HG03064 (cell line): ENCODE results near the gene DOCK4.

Source experiments
- ATAC-seq: cut with Tn5 transposase; IDR thresholded peaks from one replicate; pipeline ENCODE4 v1.9.1; 2021; ENCODE audit warnings: low read depth; ENCODE audit not compliant: unreplicated experiment

The DOCK4 gene

GRCh38 chr7:112088484-112089016 is 117.6 kb downstream of the DOCK4 start:
- no peak for ATAC-seq

- ATAC-seq, result no peak
Observed at GRCh38 chr7:112086496-112087254, 119.5 kb downstream of the DOCK4 start.

- ATAC-seq, result peak; percentile 45
Observed at GRCh38 chr7:112084520-112084971, 121.7 kb downstream of the DOCK4 start.

- no peak for ATAC-seq
Observed at GRCh38 chr7:112083776-112084355, 122.3 kb downstream of the DOCK4 start.

GRCh38 chr7:112082306-112082705 is 123.9 kb downstream of the DOCK4 start:
- ATAC-seq, result no peak

GRCh38 chr7:112081778-112082177 is 124.4 kb downstream of the DOCK4 start:
- no peak for ATAC-seq

GRCh38 chr7:112080978-112081377 is 125.2 kb downstream of the DOCK4 start:
- ATAC-seq, result peak; percentile 33

- ATAC-seq, result peak; percentile 88
Observed at GRCh38 chr7:112080441-112080840, 125.8 kb downstream of the DOCK4 start.

- ATAC-seq, result no peak
Observed at GRCh38 chr7:112079673-112080072, 126.5 kb downstream of the DOCK4 start.

- no peak for ATAC-seq
Observed at GRCh38 chr7:112079122-112079521, 127.1 kb downstream of the DOCK4 start.

GRCh38 chr7:112076324-112076723 is 129.9 kb downstream of the DOCK4 start:
- no peak for ATAC-seq

- no peak for ATAC-seq
Observed at GRCh38 chr7:112074464-112074863, 131.7 kb downstream of the DOCK4 start.

- ATAC-seq, result no peak
Observed at GRCh38 chr7:112073530-112073929, 132.7 kb downstream of the DOCK4 start.

GRCh38 chr7:112072541-112073245 is 133.5 kb downstream of the DOCK4 start:
- no peak for ATAC-seq

- ATAC-seq, result no peak
Observed at GRCh38 chr7:112071856-112072255, 134.3 kb downstream of the DOCK4 start.

- no peak for ATAC-seq
Observed at GRCh38 chr7:112070674-112071256, 135.4 kb downstream of the DOCK4 start.

- no peak for ATAC-seq
Observed at GRCh38 chr7:112069879-112070321, 136.3 kb downstream of the DOCK4 start.

- no peak for ATAC-seq
Observed at GRCh38 chr7:112068967-112069366, 137.2 kb downstream of the DOCK4 start.

- no peak for ATAC-seq
Observed at GRCh38 chr7:112067632-112068540, 138.3 kb downstream of the DOCK4 start.

- no peak for ATAC-seq
Observed at GRCh38 chr7:112067200-112067599, 139.0 kb downstream of the DOCK4 start.
